Thoracic aorta (tissue), 2 donors: Measurements from ENCODE around the gene PSMG4. TPM values are rescaled to one million over a fixed set of nuclear protein-coding genes. Genes with fewer than 3 reads are reported as not detected.

Experiments
- ATAC-seq: fragments of 150-250 bp; one replicate; pipeline ENCODE4 v1.8.0; 2017; ENCODE audit warnings: low read depth; ENCODE audit not compliant: insufficient number of reproducible peaks, low FRiP score
- DNase-seq: peaks from one replicate; pipeline ENCODE4 v3.0.0-alpha.2; 2020; ENCODE audit warnings: low spot score
- H3K27ac ChIP-seq, 2 donors: fragments of 200-600 bp; sonication (generic); 1 replicate in 1 of 2; 2 replicates in 1 of 2; pipeline ENCODE4 v1.5.1; 2016; ENCODE audit warnings: mild to moderate bottlenecking in 2 of 2, moderate library complexity in 2 of 2
- H3K27me3 ChIP-seq: fragments of 200-600 bp; sonication (generic); replicated peaks from 2 replicates; pipeline ENCODE4 v1.6.0; 2016; ENCODE audit warnings: mild to moderate bottlenecking; ENCODE audit not compliant: insufficient read depth
- H3K36me3 ChIP-seq: fragments of 200-600 bp; sonication (generic); one replicate; pipeline ENCODE4 v1.5.1; 2016
- H3K4me1 ChIP-seq, 2 donors: fragments of 200-600 bp; sonication (generic); 1 replicate in 1 of 2; 2 replicates in 1 of 2; pipeline versions ENCODE4 v1.5.1 to v1.6.0; 2016; ENCODE audit warnings: low read depth in 2 of 2, mild to moderate bottlenecking in 1 of 2; ENCODE audit not compliant: control insufficient read depth in 1 of 2
- H3K4me3 ChIP-seq: fragments of 200-600 bp; sonication (generic); 2 replicates; pipeline ENCODE4 v1.5.1; 2016; ENCODE audit warnings: mild to moderate bottlenecking
- H3K9me3 ChIP-seq: fragments of 200-600 bp; sonication (generic); 2 replicates; pipeline ENCODE4 v1.5.1; 2016
- total RNA-seq, 2 donors: library from RNA; depleted of rRNA; stranded (reverse); fragments of >200 nt; gene quantifications; one replicate each; pipeline versions ENCODE4 v1.1.0 to v1.2.3, GENCODE V29; 2016
- TF ChIP-seq, protein P1 (sequence below): fragments of 200-600 bp; sonication (generic); IDR thresholded peaks from one replicate; pipeline ENCODE4 v1.5.1; 2019; ENCODE audit warnings: antibody characterized with exemption

PSMG4 gene
- total RNA-seq, 2 donors from 2014 or later: 19.4 to 29.0 TPM

DNA sequence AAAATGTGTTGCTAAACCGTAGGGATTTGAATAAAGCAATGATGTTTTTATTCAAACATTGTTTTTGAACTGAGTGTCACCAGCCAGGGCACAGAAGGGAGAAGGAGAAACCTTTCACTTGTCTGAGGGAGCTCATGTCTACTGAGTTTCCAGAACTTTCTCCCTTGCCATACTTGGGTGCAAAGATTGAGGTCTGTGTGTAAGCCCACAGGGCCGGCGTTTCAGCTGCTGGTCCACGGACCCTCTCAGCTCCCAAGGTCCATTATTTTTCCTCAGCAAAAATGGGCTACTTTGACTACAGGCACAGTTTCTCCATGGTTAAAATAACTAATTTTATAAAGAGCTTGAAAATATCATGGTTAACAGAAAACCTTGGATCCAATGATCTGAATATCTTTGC, 32.6 kb downstream of the PSMG4 start:
- H3K36me3 ChIP-seq: no peaks in the 10 kb centered on the region
- no peaks in the 10 kb centered on the region for H3K27me3 ChIP-seq
- DNase-seq (no peak), ATAC-seq (no peak)
- H3K4me1 ChIP-seq: no peaks in the 10 kb centered on the region
- no peak overlapping the region for H3K27ac ChIP-seq
- H3K4me3 ChIP-seq: no peak overlapping the region
- no peaks in the 10 kb centered on the region for H3K9me3 ChIP-seq
- TF ChIP-seq, protein P1, sequence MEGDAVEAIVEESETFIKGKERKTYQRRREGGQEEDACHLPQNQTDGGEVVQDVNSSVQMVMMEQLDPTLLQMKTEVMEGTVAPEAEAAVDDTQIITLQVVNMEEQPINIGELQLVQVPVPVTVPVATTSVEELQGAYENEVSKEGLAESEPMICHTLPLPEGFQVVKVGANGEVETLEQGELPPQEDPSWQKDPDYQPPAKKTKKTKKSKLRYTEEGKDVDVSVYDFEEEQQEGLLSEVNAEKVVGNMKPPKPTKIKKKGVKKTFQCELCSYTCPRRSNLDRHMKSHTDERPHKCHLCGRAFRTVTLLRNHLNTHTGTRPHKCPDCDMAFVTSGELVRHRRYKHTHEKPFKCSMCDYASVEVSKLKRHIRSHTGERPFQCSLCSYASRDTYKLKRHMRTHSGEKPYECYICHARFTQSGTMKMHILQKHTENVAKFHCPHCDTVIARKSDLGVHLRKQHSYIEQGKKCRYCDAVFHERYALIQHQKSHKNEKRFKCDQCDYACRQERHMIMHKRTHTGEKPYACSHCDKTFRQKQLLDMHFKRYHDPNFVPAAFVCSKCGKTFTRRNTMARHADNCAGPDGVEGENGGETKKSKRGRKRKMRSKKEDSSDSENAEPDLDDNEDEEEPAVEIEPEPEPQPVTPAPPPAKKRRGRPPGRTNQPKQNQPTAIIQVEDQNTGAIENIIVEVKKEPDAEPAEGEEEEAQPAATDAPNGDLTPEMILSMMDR: no peak

DNA sequence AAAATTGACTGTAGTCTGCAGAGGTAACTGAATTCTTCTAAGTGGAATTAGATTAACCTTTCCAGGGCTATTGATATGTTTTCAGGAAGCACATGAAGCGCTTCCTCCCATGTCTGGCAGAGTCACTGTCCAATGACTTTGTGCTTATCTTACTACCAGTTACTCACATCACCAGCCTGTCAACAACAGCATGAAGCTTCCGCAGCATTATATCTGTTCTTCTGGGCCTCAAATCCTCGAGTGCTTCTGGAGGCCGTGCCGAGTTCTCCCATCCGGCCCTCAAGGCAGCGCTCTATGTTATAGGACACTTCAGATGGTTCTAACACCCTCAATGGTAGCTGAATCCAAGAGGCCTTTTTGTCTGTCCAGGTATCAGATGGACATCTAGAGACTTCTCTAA, 33.2 kb downstream of the PSMG4 start:
- Histone ChIP-seq H3K9me3 (no peaks in the 10 kb centered on the region), H3K27ac (no peak overlapping the region), H3K4me1 (no peaks in the 10 kb centered on the region), H3K4me3 (no peak overlapping the region), H3K27me3 (no peaks in the 10 kb centered on the region), H3K36me3 (no peaks in the 10 kb centered on the region)
- TF ChIP-seq, protein P1: no peak
- DNase-seq (no peak), ATAC-seq (no peak)

DNA sequence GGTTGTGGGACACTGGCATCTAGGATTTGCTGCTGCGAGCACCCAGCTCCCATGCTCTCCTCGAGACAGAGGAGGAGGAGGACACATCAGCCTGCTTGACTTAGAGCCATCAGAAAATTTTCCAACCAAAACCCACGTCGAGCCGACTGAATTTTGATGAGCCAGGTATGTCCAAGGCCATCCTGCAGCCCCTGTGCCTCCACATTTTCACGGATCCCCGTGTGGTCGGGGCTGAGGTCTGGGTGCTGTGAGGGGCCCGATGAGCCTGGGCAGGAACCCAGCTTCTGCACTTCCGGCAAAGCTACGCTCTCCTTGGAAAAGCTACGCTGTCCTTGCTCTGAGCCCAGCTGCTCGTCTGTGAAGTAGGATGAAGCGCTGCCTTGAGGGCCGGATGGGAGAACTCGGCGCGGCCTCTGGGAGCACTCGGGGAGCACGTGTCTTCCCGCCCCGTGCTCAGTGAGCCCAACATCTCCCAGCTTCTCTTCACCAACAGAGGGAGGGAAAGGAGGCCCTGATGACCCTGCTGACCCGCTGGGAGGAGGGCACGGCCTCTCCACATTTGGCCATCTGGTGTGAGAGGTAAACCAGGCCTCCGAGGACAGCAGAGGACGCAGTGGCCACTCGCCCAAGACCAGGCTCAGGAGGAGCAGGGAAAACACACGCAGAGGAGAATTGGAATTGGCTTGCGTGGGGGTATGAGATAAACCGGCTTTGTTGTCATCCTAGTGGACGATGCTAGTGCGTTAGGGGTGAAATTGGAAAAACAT, 33.9 kb downstream of the PSMG4 start:
- no peaks in the 10 kb centered on the region for H3K4me1 ChIP-seq
- H3K36me3 ChIP-seq: no peaks in the 10 kb centered on the region
- no peaks in the 10 kb centered on the region for H3K9me3 ChIP-seq
- ATAC-seq: no peak
- TF ChIP-seq, protein P1: no peak
- no peak overlapping the region for H3K27ac ChIP-seq
- no peak overlapping the region for H3K4me3 ChIP-seq
- no peaks in the 10 kb centered on the region for H3K27me3 ChIP-seq
- no peak for DNase-seq

DNA sequence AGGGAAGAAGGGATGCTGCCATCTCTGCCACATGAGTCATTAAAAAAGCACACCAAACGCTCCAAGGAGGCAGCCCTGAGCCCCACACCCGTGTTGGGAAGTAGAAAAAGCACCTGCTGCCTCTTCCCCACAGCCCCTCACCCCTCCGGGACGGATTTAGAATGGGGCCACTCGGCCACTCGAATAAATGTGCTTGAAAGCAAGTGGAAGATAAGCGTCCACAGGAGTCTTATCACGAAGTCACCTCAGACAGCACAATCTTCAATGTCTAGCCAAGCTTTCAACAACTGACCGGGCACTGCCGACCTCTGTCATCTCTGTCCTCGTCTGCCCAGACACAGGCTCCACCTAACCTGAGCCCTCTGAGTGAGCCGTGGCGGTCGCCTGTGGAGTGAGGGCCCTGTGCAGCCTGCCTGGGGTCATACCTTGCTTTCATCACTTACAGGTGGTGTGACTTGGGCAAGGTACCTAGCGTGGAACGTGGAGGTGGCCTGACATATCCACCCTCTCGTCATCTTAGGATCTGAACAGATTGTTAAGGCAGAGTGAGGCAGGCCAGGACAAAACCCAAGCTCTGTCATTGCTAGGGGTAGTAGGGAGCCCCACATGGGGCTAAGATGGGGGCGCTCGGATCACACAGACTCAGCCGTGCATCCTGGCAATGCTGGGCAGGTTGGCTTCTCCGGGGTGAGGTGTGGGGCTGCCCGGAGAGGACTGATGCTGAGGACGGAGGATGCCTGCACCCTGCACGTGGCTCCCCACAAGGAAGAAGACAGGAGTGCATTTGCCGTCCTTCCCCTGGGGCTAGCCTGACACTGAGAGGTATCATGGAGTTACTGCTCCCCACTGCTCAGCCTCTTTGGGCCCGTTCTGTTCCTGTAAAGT, 34.8 kb downstream of the PSMG4 start:
- Histone ChIP-seq H3K27me3 (no peaks in the 10 kb centered on the region), H3K9me3 (no peaks in the 10 kb centered on the region), H3K36me3 (no peaks in the 10 kb centered on the region), H3K4me3 (no peak overlapping the region), H3K27ac (no peak overlapping the region), H3K4me1 (no peaks in the 10 kb centered on the region)
- ATAC-seq (no peak), DNase-seq (no peak)
- TF ChIP-seq, protein P1: no peak

DNA sequence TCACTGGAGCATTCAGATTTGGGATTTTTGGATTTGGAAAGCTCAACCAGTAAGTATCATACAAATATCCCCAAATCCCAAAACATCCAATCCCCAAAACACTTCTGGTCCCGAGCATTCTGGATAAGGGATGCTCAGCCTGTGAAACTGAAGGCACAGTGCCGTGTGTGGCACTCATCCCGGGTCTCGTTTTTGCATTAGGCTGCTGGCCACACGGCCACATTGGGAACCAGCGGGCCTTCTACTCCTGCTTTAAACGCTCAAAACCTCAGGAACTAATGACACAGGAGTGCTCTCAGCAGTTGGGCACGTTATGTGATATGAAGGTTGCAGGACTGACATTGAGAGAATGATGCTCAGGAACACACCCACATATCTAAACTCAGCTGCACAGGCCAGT, 35.6 kb downstream of the PSMG4 start:
- Histone ChIP-seq H3K27me3 (no peaks in the 10 kb centered on the region), H3K27ac (no peak overlapping the region), H3K9me3 (no peaks in the 10 kb centered on the region), H3K36me3 (no peaks in the 10 kb centered on the region), H3K4me3 (no peak overlapping the region), H3K4me1 (no peaks in the 10 kb centered on the region)
- DNase-seq: no peak
- no peak for ATAC-seq
- TF ChIP-seq, protein P1: no peak
